GM19468 (cell line): ENCODE measurements around the gene OPCML.

Experiments used
- ATAC-seq: cut with Tn5 transposase; IDR thresholded peaks from one replicate; pipeline ENCODE4 v1.9.1; 2021; ENCODE audit warnings: mild to moderate bottlenecking, moderate library complexity, moderate number of reproducible peaks; ENCODE audit not compliant: unreplicated experiment; ENCODE audit errors: extremely low read depth

Gene OPCML

DNA sequence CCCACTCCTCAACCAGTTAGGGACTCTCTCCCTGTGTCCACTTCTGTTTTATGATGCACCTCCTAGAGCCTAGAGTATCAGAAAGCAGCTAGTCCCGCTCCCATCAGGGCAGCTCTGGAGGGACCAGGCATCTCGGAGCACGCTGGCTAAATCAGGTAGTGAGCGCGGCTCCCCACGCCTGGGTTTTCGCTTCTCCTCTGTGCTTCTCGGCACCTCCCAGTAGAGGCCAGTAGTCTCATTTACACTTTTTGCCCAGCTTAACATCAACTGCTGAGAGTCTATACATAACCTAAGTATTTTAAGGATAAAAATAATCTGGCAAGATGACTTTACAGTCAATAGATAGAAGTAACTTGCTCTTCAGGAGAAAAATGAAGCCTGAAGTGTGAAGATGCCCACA, 473.8 kb downstream of the OPCML start:
- no peak for ATAC-seq

DNA sequence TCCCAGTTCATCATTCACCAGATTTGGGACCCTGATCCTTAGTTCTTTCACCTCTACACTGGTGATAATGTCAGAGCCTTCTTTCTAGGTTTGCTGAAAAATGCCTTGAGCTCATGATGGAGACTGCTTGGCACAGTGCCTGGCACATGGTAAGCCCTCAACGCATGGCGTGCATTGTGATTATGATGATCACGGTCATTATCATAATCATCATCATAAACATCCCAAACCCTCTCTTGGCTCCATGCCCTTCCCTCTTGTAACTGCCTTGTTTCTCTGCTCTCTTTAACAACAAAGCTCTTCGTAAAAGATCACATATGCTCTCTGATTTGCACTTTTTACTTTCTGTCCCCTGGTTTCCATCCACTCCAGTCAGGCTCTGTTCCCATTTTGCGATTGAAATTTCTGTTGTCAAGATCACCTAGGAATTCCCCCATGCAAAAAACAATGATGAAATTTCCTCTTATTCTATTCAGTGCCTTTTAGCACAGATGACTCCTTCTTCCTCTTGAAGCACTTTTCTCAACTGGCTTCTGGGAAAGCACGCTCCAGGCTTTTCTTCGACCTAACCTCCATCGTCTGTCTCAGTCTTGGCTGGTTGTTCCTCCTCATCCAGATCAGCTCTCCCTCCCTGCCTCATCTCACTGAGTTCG, 479.1 kb downstream of the OPCML start:
- ATAC-seq: no peak

DNA sequence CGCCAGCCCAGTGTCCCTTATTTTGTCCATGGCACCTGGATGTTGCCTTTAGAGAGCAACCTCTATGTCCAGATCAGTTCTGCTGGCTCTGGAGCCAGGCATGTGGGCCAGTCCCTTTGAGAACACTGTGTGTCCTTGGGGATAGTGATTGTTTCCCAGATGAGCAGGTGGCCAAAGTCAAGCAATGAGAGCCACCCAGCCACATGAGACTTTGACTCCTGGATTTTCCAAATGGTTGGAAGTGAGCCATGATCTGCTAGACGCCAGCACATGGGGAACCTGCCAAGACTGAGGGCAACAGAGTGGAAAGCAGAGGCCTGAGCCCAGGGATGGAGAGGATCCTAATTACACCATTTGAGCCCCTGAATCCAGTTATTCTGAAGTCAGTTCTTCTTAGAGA, 479.8 kb downstream of the OPCML start:
- ATAC-seq: no peak

DNA sequence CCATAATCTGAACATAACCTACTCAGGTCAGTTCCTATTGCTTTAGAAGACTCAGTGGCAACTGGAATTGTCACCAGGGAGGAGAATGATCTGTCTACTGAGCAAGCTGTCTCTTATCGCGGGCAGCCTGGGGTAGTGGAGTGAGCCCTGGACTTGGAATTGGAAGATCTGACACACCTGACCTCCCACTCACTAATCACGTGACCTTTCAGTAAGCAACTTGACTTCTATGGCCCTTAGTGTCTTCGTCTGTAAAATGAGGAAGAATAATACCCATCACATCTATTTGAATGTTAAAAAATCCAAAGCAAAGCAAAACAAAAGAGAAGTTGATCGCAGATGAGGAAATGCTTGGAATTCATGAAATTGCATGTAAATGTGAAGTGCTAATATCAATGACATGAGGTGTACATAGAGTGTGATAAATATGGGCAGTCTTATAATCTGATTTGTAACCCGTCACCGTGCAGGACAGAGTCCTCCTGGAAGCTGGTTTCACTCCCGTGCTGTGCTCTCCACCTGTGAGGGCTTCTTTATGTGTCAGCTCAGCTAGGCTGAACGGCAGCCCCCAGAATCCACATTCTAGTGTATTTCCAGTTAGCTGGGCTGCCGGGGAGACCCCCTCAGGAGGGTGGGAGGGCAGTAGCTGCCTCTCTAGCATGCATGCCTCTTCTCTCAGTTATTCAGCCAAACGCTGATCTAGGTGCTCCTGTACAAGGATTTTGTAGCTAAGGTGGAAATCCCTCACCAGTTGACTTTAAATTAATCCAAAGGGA, 482.9 kb downstream of the OPCML start:
- ATAC-seq: no peak

DNA sequence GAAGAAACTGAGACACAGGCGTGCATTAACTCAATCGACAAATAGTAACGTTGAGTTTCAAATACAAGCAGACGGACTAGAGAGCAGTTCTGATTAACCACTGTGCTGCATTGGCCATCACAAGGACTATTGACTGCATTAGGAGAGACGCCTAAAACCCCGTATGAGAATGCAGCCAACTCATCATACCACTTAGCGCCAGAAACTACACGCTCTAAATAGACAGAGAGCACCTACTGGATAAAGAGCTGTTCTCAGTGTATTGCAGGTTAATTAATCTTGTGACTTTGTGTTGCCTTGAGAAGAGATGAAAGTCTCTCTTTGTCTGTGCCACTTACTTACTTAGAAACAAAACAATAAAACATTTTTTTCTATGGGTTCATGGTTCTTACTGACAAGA, 484.0 kb downstream of the OPCML start:
- ATAC-seq: no peak

DNA sequence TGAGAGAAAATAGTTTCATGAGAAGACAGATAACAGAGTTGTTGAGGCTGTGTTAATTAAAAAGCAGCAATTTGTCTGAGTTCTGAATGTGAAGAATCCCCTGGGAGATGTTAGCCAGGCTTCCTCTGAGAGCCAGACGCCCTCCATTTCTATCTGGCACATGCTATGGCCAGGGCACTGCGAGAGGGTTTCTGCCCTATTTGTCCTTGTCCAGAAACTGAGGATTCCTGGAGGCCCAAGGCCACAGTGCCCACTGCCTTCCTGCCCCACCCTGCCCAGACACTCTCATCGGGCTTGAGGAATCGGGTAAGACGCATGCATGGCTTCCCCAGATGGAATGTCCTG, 484.6 kb downstream of the OPCML start:
- ATAC-seq: no peak

DNA sequence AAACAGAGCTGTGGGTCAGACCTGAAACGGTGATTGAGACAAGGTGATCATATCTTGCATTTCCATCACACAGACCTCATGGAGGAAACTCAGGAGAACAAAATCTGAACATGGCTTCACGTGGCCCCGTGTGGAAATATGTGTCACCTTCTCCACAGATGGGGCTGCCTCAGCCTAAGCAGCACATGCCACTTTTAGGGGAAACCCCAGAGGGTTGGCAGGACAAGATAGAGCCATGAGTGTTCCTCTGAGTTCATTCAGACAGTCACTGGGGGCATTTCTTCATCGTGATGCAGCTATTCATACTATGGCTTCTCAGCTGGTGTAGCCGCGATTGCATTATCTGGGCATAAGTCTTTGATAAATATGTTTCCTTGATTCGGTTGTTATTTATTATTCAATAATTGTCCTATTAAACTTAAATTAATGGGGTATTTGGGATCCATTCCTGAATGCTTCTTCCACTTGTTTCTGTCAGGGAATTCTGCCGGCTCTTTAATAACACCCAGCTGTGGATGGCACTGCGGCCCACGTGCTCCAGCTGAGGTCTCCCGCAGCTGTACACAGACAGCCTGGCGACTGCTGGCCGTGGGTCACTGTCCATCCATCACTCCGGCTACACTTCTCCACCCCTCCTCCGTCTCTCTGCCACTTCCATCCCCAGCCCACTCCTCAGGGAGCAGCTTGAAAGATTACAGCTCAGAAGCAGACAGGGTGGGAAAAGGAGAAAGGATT, 485.1 kb downstream of the OPCML start:
- ATAC-seq: no peak

DNA sequence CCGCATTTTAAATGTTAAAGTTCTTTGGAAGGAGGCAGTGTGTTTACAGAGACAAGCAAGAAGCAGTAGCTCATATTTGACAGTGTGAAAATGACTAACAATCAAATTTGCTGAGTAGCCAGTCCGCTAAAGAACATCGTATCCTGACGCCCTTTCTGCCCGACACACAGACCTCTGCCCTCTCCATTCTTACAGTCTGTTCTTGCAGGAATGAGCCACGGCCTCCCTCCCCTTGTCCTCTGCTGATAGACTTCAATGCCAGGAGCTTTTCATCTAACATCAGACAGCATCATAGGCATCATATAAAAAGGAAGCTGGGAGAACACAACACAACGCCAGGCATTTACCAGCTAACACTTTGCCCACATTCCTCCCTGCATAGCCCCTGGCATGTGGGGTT, 486.0 kb downstream of the OPCML start:
- ATAC-seq: no peak

DNA sequence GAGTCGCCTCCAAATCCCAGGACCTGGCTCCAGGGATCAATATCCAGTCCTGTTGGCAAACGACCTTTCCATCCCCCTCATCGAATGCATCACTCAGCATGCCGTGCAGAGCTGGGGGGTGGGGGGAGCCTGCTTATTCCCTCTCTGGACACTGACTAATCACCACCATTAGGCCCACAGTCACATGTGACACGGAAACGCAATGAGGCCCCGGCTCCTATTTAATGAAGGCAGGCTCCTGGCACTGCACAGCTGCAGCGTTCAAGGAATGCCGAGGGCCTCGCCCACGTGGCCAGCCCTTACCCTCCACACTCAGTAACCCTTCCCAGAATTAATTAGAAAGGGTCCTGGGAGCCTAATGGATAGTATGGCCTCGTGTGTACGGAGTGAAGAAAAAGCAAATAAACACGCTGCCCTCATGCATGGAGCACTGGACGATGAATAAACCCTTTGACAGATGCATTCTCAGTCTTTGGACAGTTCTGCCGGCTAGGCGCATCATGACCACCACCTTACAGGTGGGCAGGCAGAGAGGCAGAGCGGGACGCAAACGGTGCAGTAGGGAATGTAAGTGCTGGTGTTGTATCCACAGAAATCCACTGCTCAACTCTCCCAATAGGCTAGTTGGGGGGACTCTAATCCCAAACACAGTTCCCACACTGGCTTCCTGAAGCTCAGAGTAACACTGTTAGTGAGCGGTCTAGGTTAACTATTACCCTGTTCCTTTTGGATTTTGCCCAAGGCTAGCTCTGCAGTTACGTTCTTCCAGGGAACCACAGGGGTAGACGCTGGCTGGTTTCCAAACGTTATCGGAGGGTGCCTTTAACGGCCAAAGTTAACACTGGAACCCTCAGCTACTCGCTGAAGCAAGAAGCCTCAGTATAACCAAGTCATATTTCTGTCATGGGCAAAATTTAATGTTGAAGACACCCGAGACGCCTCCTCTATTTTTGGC, 490.1 kb downstream of the OPCML start:
- no peak for ATAC-seq

DNA sequence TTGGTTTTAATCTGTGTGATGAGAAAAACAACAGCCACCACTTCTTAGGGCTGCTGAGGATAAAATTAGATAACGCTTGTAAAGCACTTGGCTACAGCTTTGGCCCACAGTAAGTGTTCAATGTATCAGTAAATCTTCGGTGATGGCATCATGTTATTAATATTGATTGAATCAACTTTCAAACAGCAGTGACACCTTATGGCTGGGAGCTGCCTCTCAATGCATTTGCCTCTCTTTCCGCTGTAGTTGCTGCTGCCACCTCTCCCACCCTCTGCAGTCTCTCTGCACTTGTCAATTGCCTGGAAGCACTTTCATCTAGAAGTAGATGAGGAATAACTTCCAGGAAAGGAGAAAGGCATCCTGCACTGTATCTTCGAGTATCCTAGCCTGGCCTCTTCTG, 491.1 kb downstream of the OPCML start:
- ATAC-seq: no peak

DNA sequence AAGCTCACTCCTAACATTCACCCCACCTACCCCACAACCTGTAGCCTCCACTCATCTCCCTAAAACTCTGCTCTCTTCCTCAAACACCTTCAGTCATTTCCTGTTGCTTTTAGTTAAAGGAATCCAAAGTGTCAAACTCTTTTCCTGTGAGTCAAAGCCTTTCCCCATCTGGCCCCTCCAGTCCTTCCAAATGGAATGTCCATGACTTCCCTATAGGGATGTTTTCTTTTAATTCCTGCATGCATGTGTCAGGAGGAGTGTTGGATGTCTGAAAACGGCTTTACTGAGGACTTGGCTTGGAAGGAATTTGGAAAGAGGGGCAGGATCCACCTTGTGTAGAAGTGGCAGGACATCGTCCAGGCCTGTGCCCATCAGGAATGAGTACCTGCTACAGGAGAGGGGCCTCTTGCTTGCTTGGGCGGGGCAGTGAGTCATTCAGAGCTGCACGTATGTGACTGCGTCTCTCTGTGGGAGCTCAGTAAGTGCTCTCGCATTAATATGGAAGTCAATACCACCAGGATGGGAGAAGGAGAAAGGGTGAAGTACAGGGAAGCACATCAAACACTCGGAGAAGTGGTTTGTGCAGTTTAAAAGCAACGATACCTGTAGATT, 491.9 kb downstream of the OPCML start:
- ATAC-seq: no peak

DNA sequence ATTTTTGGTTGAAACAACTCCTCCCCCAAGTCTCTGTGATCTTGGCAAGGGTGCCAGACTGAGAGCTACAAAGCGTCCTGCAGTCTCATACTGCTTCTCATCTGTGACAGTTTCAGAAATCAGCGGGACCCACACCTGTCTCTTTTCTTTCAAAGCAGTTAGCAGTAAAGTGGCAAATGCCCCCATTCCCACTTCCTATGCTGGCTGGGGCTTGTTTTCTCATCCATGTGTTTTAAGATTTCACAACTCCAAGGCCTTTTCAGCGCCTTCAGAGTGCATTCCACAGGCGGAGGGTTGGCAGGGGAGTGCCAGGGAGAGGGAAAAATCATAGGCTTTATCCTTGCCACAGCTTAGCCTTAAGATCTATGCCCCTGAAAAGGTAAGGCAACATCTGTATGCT, 493.5 kb downstream of the OPCML start:
- ATAC-seq: no peak

DNA sequence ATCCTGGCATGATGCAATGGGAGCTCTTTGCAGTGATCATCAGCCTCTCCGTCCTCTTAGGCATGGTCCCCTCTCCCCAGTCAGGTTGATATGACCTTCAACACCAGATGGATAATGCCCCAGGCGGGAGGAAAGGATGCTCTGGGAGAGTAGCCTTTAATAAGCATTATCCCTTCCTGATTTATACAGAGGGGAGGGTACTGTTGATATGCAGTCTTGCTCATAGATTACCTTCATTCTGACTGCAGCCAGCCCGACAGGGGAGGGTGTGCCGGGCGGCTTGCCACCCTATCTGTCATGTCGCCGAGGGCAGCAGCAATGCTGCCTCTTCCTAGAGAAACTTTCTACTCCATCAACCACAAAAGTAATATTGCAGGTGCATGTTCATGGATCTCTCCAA, 497.4 kb downstream of the OPCML start:
- ATAC-seq: no peak

DNA sequence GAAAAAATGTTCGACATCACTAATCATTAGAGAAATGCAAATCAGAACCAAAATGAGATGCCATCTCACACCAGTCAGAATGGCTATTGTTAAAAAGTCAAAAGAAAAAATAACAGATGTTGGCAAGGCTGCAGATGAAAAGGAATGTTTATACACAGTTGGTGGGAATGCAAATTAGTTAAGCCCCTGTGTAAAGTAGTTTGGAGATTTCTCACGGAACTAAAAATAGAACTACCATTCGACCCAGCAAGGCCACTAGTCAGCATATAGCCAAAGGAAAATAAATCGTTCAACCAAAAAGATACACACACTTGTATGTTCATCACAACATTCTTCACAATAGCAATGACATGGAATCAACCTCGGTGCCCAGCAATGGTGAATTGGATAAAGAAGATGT, 503.2 kb downstream of the OPCML start:
- no peak for ATAC-seq

DNA sequence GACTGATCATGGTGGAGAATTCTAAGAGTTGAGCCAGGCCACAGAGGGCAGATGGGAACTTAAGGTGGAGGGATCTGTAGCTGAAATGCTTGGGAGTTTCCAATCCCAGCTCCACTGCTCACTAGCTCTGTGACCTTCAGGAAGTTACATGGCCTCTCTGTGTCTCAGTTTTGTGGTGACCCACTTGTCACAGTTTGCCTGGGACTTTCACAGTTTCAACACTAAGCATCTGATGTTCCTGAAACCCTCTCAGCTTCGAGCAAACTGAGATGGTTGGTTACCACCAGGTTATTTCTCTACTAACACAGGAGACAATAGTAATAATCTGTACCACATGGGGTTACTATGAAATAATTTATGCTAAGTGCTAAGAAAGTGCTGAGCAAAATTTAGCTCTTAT, 505.3 kb downstream of the OPCML start:
- no peak for ATAC-seq

DNA sequence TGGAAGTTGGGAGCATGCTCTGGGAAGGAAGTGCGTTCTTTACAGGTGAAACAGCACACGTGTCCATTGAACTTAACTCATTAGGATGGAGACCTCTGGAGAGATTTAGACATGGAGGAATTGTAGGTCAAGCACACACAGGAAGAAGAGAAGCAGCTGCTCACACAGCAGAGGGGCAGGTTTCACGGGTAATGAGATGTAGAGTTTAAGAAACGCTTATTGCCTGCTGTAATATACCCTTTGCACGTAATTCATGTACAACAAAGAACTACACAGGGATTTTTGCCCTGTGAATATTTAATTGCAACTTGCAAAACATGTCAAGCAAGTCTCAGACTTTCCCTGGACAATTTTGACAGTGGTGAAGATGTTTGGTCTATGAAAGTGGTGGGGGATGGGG, 508.0 kb downstream of the OPCML start:
- no peak for ATAC-seq

DNA sequence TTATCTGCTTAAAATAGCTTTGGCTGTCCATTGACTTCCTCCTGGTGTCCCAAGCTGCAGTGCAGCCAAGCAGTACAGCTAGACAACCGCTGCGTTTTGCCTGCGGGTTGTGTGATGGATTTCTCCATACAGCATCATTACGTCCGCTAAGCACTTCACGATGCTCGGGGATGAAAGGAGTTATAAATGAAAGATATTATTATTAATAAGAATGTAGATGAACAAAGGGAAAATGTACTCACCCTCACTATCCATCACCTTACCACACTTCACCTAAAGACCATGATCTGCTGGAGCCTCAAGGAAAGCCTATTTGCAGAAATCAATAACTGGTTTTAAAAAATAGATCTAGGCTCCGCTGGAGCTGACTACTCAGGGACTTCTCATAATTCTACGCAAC, 509.1 kb downstream of the OPCML start:
- ATAC-seq: no peak

DNA sequence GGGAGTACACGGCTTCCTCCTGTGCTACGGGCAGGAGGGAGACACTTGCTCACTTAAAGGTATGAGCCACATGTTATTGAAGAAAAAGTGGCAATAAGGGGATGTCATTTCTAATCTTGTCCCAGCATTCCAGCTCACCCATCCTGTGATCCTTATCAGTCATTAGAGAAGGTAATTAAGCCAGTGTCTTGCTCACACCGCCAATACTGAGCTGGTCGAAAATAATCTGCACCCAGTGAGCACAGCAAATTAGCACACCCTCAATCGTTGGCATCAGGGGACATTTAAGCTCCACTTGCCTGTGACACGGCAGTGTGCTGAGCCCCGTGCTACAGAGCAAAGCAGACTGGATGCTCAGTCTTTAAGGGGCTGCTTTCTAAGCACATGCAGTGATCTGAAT, 510.7 kb downstream of the OPCML start:
- no peak for ATAC-seq

DNA sequence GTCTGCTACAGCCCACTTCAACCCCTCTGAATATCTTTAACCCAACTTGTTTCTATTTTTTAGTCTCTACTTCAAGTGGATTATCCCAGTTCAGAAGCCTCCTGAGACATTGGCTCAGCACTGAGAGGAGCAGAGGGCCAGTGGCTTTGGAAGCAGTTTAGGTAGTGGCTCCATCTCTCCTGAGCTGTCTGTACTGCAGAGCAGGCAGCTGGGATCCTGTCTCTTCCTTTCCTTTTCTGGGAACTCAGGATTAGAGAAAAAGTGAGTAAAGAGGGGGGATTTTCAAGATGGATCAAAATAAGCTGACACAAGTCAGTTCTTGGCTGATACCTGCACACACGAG, 512.0 kb downstream of the OPCML start:
- ATAC-seq: no peak
